Left renal pelvis (tissue), 4 donors: ENCODE results near the gene NUTM2A. TPM values are rescaled to one million over a fixed set of nuclear protein-coding genes. Genes with fewer than 3 reads are reported as not detected.
"Not testable (repeated sequence)": the region's sequence is repeated elsewhere in the genome, so short reads cannot be mapped to it uniquely, and the experiment has no call there.

Source experiments
- DNase-seq, 4 donors: peaks; one replicate each; pipeline ENCODE4 v3.0.0-alpha.2; 2013; ENCODE audit warnings: low read depth in 4 of 4, low spot score in 3 of 4
- polyA plus RNA-seq, 4 donors: library from polyadenylated mRNA; unstranded; fragments of 120-200 nt; gene quantifications; one replicate each; pipeline ENCODE4 v1.2.1, GENCODE V29; 2013; ENCODE audit not compliant: insufficient read length in 4 of 4

NUTM2A gene
- polyA plus RNA-seq, 4 donors: 1.5 to 4.2 (median 3.1) TPM

DNA sequence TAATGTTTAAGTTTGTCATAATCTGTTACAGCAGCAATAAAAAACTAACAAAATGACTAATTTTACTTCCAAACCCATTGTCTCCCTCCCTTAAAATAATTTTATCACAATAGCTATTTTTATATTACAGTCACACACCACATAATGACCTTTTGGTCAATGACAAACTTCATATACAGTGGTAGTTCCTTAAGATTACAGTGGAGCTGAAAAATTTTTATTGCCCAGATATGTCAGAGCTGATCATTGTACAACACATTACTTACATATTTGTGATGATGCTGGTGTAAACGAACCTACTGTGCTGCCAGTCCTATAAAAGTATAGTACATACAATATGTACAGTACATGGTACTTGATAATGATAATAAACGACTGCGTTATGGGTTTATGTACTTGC is 22.1 kb downstream of the NUTM2A start:
- not testable (repeated sequence) for DNase-seq

DNA sequence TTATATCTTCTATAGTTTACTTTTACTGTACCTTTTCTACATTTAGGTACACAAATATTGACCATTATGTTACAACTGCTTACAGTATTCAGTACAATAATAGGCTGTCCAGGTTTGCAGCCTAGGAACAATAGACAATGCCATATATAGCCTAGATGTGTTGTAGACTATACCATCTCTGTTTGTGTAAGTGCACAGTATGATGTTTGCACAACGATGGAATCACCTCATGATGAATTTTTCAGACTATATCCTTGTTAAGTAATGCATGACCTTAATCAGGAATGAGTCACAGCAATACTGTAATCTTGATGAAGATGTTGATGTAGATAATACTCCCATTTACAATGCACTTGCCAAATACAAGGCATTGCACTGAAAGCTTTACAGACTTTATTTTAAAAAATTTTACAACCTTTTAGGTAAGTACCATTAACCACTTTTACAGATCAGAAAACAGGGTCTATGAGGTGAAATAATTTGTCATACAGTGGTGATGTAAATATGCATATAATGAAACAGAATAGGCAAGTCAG is 23.6 kb downstream of the NUTM2A start:
- not testable (repeated sequence) for DNase-seq

- not testable (repeated sequence) for DNase-seq
Observed at GRCh38 chr10:87280749-87281392, 55.6 kb downstream of the NUTM2A start.

Other genes with a start within 250 kb of the NUTM2A start
- not detected for gene FAM25A, start 205.2 kb upstream of the NUTM2A start, polyA plus RNA-seq
- 100 to 1,000 TPM; 108 to 201 (median 131) TPM for gene GLUD1, start 130.6 kb upstream of the NUTM2A start, polyA plus RNA-seq
- gene SHLD2, start 130.2 kb upstream of the NUTM2A start, polyA plus RNA-seq: 10 to 100 TPM; 26.7 to 46.7 (median 39.5) TPM
- 10 to 100 TPM in 1 of 4 donors, 1 to 10 TPM in 3; 6.9 to 10.0 (median 8.7) TPM for gene NUTM2D, start 132.3 kb downstream of the NUTM2A start, polyA plus RNA-seq